GM20000 (cell line): Measurements from ENCODE around the gene ARHGAP4.

Source experiments
- DNase-seq: peaks from one replicate; pipeline ENCODE4 v3.0.0; 2012; ENCODE audit warnings: low spot score
- TF ChIP-seq, protein P1 (sequence below): IDR thresholded peaks from 2 replicates; pipeline ENCODE4 v1.5.1; 2012; ENCODE audit warnings: mild to moderate bottlenecking, control low read depth; ENCODE audit errors: extremely low read depth, missing control alignments

The ARHGAP4 gene

DNA sequence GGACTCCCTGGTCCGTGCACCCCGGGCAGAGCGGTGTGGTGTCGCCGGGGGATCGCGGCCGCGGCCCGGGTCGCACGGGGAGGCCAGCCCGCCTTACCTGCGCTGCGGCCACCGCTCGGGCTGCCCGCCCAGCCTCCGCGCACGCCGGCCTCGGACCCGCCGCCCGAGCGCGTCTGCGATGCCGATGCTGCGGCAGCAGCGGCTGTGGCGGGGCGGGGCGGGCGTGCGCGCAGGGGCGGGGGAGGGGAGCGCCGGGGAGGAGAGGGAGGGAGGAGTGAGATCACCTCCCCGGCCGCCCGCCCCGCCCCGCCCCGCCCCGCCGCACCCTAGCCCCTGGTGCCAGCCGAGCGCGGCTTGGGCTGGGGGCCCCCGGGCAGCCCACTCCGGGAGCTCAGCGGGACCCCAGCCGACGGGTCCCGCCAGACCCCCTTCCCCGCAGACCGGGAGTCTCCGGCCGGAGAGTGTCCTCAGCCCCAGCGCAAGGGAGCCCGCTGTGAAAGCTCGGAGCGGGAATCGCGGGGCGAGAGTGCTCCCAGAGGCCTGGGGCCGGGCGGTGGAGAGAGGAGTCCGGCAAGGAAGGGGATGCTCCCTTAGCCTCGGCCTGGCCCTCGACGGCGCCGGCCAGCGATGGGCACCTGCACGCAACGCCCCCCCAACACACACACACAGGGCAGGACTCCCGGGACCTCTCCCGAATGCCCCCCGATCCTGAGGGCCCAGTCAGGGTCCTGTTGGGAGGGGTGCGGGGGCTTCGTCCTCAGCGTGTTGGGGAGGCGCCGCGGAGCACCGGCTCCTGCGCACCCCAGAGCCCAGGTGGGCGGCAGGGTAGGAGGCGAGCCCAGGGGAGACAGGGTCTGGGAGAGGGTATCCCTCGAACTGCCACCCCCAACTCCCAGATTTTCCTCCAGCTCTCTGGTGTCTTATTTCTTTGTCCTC, 39.8 kb downstream of the ARHGAP4 start, which contains the start of gene L1CAM:
TSS of gene L1CAM (minus strand) at position 206 of the 936 bp plus-strand sequence. CDS start 10,337 bp downstream, outside the sequence.
- TF ChIP-seq, protein P1, sequence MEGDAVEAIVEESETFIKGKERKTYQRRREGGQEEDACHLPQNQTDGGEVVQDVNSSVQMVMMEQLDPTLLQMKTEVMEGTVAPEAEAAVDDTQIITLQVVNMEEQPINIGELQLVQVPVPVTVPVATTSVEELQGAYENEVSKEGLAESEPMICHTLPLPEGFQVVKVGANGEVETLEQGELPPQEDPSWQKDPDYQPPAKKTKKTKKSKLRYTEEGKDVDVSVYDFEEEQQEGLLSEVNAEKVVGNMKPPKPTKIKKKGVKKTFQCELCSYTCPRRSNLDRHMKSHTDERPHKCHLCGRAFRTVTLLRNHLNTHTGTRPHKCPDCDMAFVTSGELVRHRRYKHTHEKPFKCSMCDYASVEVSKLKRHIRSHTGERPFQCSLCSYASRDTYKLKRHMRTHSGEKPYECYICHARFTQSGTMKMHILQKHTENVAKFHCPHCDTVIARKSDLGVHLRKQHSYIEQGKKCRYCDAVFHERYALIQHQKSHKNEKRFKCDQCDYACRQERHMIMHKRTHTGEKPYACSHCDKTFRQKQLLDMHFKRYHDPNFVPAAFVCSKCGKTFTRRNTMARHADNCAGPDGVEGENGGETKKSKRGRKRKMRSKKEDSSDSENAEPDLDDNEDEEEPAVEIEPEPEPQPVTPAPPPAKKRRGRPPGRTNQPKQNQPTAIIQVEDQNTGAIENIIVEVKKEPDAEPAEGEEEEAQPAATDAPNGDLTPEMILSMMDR: no peak
- peak; percentile 52 for DNase-seq

DNA sequence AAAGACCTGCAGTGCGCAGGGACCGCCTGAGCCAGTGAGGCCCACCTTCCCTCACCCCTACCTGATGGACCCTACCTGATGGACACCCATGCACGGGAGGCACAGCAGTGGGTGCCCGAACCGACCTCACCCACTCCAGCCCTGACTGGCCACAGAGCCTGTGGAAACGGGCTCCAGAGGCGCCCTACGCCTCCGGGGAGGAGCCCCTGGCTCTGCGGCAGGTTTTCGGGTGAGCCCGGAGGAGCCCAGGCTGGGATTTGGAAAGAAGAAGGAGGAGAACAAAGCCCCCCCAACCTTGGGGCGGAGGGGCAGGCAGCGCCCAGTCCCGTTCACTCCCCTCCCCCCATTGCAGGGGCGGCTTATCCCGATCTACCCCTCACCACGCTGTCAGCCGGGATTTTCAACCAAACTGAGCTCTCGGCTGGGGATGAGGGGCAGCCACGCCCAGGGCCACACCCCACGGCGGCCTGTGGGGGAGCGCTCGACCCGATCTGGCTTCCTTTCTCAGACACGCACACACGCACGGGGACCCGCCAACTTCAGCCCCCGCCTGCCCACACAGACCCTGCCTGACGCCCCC, 40.8 kb downstream of the ARHGAP4 start:
- TF ChIP-seq, protein P1: no peak
- no peak for DNase-seq

DNA sequence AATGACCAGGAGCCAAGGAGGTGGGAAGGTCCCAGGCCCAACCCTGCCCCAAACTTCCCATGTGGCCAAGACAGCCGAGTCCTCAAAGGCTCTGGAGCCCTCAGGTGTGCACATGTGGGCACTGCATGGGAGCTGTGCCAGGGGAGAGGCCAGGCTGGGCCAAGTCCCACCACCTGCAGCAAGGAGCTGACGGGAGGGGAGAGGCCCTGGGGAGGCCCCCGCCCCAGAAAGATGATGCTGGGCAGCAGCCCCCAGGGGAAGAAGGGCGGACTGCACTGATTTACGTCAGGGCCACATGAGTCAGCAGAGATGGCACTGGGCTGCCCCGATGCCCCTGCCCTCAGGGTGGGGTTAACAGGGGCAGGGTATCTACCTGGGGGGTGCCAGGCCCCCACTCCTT, 41.5 kb downstream of the ARHGAP4 start:
- no peak for DNase-seq

DNA sequence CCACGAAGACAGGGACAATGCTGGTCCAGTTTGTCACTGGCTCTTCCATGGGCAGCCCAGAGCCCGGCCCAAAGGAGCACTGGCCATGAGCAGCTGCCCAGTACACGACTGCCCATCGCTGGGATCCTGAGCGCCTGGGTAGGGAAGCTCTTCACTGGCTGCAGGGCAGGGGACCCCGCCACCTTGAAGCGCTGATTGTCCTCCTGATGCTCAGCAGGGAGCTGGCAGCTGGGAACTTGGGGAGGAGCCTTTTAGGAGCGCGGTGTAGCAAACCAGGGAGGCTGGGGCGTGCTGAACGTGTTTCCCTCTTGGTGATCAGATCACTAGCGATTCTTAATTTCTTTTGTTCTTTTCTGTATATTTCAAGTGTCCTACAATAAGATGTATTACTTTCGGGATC, 41.9 kb downstream of the ARHGAP4 start:
- TF ChIP-seq, protein P1: no peak
- no peak for DNase-seq

More for the DNA sequence above, 41.5 kb downstream of the ARHGAP4 start:
- TF ChIP-seq, protein P1: no peak

DNA sequence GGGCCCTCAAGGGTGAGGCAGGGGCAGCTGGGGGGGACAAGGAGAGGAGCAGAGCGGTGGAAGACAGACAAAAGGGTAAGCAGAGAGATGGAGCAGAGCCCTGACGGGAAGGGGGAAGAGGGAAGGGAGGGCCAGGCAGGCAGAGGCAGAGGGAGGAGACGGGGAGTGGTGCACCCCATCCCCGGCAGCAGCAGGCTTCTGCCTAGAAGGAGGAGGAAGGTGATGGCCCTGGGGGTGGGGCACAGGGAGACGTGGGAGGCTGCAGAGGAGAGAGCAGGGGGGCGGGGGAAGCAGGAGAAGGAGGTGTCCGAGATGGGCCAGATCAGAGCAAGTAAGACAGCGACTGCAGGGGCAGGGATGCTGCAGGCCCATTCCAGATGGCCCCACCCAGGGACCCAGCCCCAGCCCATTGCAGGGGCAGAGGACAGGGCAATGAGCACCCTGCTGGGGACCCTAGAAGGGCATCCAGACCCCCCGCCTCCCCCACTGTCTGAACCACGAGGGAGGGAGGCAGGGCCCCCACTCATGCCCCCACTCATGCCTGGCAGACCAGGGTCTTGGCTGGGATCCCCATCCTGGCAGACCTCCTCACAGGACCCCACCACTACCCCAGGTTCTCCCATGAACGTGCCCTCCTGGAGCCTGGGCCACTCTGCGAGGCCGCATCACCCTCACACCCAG, 42.8 kb downstream of the ARHGAP4 start:
- no peak for DNase-seq
- TF ChIP-seq, protein P1: no peak

DNA sequence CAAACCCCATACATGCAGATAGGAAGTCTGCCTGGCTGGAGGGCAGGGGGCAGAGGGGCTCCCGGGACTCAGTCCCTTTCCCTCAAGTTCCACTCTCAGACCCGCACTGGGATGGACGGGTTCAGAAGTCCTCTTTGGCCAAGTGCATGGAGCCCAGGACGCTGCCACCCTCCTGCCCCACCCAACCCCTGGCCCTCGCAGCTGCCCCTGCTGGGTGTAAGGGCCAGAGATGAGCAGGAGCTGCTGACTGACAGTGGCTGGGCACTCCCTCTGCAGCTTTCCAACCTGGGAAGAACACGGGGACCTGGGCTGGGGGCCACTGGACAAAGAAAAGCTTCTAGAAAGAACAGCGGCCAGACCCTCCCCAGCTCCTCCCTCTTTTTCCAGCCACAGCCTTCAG, 43.5 kb downstream of the ARHGAP4 start:
- DNase-seq: no peak

More for the DNA sequence above, 43.5 kb downstream of the ARHGAP4 start:
- TF ChIP-seq, protein P1: no peak
